Fibroblast of pulmonary artery (primary cell): ENCODE measurements around the gene NKAIN2.

ENCODE experiments used
- DNase-seq: peaks from one replicate; pipeline ENCODE4 v3.0.0-alpha.2; 2010; ENCODE audit warnings: low read depth
- H3K4me3 ChIP-seq: replicated peaks from 2 replicates; pipeline ENCODE4 v1.5.1; 2011; ENCODE audit warnings: low read depth, mild to moderate bottlenecking, control low read depth, low read length, moderate library complexity
- TF ChIP-seq, protein P1 (sequence below): IDR thresholded peaks from 2 replicates; pipeline ENCODE4 v1.5.1; 2011; ENCODE audit warnings: mild to moderate bottlenecking, control low read depth, low read length, inconsistent platforms; ENCODE audit errors: missing control alignments

NKAIN2 gene

DNA sequence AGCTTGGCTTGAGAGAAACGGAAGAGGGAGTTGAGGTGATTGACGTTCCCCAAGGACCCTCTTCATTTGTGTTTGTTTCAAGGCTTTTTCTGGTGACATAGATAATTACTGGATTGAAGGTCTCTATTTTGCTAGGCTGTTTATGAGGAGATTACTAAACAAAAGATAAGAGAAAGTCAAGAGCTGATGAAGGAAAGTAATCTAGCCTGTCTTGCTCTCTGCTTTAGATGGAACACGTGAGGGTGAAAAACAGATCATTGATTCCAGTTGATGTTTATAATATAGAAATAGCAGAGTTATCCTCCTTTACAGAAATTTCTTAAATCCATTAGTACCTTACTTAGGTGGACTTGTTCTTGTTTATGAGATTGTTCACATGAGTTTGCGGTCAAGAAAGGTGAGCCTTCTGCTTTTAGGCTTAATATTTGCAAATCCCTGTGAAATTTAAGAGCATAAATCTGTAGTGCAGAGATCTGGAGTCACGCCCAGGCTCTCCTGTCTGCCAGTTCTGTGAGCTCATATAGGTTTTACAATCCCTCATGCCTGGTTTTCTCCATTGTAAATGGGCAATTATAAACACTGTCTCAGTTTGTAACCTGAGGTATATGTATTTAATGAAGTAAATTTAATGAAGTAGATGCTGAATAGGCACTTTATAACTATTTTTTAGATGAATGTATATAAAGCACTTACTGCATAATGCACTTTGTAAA, 272.8 kb downstream of the NKAIN2 start:
- H3K4me3 ChIP-seq: no peak overlapping the region
- TF ChIP-seq, protein P1, sequence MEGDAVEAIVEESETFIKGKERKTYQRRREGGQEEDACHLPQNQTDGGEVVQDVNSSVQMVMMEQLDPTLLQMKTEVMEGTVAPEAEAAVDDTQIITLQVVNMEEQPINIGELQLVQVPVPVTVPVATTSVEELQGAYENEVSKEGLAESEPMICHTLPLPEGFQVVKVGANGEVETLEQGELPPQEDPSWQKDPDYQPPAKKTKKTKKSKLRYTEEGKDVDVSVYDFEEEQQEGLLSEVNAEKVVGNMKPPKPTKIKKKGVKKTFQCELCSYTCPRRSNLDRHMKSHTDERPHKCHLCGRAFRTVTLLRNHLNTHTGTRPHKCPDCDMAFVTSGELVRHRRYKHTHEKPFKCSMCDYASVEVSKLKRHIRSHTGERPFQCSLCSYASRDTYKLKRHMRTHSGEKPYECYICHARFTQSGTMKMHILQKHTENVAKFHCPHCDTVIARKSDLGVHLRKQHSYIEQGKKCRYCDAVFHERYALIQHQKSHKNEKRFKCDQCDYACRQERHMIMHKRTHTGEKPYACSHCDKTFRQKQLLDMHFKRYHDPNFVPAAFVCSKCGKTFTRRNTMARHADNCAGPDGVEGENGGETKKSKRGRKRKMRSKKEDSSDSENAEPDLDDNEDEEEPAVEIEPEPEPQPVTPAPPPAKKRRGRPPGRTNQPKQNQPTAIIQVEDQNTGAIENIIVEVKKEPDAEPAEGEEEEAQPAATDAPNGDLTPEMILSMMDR: no peak
- no peak for DNase-seq

DNA sequence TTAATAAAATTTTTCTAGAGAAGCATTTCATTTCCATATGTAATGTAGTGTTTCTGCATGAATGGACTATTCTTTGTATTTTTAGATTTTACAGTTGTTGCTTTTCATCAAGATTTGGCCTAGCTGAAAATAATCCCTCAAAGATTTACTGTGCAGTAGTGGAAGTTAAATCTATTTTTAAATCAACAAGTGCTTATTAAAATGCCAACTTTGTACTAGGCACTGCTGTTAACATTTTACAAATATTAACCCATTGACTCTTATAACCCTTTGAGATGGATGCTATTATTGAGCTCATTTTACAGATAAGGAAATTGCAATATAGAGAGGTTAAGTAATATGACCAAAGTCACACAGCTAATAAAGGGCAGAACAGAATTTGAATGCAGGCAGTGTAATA, 274.5 kb downstream of the NKAIN2 start:
- no peak overlapping the region for H3K4me3 ChIP-seq
- no peak for DNase-seq
- TF ChIP-seq, protein P1: no peak

- TF ChIP-seq, protein P1: no peak
- no peak for DNase-seq
- no peak overlapping the region for H3K4me3 ChIP-seq
Measured at GRCh38 chr6:124080483-124080882, 276.8 kb downstream of the NKAIN2 start.

DNA sequence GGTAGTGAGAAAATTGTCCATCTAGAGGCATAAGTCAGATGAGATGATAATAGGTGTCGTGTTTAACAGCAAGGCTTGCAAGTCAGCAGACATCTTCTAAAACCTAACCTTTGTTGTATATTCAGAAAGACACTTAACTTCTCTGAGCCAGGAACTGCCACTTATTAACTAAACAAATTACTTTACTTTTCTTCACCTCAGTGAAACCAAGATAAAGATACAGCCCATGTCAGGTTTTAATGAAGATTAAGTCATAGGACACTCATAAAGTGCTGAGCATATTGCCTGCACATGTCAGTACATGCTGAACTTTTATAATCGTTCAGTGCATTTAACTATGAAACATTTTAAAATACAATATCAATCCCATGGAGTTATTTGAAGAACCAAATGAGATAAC, 286.8 kb downstream of the NKAIN2 start:
- H3K4me3 ChIP-seq: no peak overlapping the region
- no peak for DNase-seq
- TF ChIP-seq, protein P1: no peak

DNA sequence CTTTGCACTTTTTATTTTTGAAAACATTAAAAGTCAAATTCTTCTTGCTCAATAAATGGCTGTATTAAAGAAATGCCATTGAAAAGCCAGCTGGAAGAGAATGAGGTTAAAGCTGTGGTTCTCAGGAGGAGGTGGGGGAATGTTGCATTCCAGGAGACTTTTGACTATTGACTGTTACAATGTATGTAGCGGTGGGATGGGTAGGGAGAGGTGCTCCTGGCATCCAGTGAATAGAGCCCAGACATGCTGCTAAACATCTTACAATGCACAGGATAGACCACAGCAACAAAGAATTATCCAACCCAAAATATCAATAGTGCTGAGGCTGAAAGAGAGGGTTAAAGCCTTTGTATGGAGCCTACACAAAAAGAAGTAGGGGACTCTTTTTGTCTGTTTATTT, 295.9 kb downstream of the NKAIN2 start:
- H3K4me3 ChIP-seq: no peak overlapping the region
- DNase-seq: no peak

GRCh38 chr6:124110514-124110913, 306.8 kb downstream of the NKAIN2 start:
- TF ChIP-seq, protein P1: no peak
- H3K4me3 ChIP-seq: no peak overlapping the region
- DNase-seq: no peak

More for the DNA sequence above, 295.9 kb downstream of the NKAIN2 start:
- TF ChIP-seq, protein P1: no peak

DNA sequence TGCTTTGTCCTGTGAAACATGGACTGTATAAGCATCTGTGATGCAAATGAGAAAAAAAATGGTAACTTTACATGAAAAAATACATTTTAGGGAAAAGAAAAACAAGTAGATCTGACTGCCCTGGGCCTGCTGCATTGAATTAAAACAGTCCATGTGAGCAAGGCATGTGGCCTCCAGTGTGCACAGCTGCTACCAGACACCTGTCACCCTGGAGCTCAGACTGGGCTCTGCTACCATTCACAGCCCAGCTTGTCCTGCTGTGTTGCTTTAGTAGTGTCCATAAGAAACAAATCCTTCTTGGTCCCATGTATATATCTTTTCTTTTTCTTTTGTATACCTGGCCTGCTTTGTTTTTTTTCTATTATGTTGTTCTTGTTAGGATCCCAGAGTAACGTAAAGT, 315.9 kb downstream of the NKAIN2 start:
- TF ChIP-seq, protein P1: no peak

More for the DNA sequence above, 315.9 kb downstream of the NKAIN2 start:
- H3K4me3 ChIP-seq: no peak overlapping the region
- DNase-seq: no peak
